ENCODE measurements around the gene PHACTR1.

DNA sequence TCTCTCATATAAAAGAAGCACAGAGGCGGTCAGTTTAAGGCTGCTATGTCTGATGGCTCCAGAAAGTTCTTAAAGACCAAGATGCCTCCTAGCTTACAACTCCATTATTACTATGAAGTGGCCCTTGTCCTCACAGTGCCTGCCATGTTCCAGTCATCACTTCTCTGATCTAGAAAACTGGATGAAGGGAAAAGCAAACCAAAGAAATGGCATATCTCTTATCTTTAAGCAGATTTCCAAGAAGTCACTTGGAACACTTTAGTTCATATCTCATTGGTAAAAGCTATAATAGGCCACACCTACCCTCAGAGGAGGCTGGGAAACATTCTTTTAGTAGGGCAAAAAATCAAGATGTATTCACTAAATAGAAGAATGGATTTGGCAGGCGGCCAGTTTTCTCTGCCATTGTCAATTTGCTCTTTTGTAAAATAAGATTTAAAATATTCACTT, 322.2 kb downstream of the PHACTR1 start:
- no peak for TF ChIP-seq DDX20 (tag; IDR thresholded peaks at IDR 0.05; ENCODE audit: low read depth)
- TF ChIP-seq, protein P1, sequence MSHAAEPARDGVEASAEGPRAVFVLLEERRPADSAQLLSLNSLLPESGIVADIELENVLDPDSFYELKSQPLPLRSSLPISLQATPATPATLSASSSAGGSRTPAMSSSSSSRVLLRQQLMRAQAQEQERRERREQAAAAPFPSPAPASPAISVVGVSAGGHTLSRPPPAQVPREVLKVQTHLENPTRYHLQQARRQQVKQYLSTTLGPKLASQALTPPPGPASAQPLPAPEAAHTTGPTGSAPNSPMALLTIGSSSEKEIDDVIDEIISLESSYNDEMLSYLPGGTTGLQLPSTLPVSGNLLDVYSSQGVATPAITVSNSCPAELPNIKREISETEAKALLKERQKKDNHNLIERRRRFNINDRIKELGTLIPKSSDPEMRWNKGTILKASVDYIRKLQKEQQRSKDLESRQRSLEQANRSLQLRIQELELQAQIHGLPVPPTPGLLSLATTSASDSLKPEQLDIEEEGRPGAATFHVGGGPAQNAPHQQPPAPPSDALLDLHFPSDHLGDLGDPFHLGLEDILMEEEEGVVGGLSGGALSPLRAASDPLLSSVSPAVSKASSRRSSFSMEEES (CRISPR knock-in tag; IDR thresholded peaks at IDR 0.05): no peak
- TF ChIP-seq, protein P2, sequence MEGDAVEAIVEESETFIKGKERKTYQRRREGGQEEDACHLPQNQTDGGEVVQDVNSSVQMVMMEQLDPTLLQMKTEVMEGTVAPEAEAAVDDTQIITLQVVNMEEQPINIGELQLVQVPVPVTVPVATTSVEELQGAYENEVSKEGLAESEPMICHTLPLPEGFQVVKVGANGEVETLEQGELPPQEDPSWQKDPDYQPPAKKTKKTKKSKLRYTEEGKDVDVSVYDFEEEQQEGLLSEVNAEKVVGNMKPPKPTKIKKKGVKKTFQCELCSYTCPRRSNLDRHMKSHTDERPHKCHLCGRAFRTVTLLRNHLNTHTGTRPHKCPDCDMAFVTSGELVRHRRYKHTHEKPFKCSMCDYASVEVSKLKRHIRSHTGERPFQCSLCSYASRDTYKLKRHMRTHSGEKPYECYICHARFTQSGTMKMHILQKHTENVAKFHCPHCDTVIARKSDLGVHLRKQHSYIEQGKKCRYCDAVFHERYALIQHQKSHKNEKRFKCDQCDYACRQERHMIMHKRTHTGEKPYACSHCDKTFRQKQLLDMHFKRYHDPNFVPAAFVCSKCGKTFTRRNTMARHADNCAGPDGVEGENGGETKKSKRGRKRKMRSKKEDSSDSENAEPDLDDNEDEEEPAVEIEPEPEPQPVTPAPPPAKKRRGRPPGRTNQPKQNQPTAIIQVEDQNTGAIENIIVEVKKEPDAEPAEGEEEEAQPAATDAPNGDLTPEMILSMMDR (IDR thresholded peaks at IDR 0.05 in 2 of 3, conservative IDR thresholded peaks at IDR 0.05 in 1 of 3; ENCODE audit: insufficient read depth in 2 of 3, low read depth in 1 of 3, low read length in 3 of 3): no peak
- TF ChIP-seq IRF2 (CRISPR knock-in tag; IDR thresholded peaks at IDR 0.05): no peak
- no peak for TF ChIP-seq TFAM (CRISPR knock-in tag; conservative IDR thresholded peaks at IDR 0.05)
- TF ChIP-seq KLF6 (CRISPR knock-in tag; IDR thresholded peaks at IDR 0.05; ENCODE audit: borderline replicate concordance): no peak
